Measurements from ENCODE around the gene CRYZ.

- TF ChIP-seq, protein P1, sequence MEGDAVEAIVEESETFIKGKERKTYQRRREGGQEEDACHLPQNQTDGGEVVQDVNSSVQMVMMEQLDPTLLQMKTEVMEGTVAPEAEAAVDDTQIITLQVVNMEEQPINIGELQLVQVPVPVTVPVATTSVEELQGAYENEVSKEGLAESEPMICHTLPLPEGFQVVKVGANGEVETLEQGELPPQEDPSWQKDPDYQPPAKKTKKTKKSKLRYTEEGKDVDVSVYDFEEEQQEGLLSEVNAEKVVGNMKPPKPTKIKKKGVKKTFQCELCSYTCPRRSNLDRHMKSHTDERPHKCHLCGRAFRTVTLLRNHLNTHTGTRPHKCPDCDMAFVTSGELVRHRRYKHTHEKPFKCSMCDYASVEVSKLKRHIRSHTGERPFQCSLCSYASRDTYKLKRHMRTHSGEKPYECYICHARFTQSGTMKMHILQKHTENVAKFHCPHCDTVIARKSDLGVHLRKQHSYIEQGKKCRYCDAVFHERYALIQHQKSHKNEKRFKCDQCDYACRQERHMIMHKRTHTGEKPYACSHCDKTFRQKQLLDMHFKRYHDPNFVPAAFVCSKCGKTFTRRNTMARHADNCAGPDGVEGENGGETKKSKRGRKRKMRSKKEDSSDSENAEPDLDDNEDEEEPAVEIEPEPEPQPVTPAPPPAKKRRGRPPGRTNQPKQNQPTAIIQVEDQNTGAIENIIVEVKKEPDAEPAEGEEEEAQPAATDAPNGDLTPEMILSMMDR (optimal IDR thresholded peaks at IDR 0.05 in 1 of 3, IDR thresholded peaks at IDR 0.05 in 1 of 3, conservative IDR thresholded peaks at IDR 0.05 in 1 of 3; ENCODE audit: extremely low read depth in 1 of 3, insufficient read depth in 2 of 3, low read length in 3 of 3): no peak
- no peak for TF ChIP-seq EZH2 (IDR thresholded peaks at IDR 0.05; ENCODE audit: low read length)
Measured at GRCh38 chr1:74703386-74704182, 29.3 kb downstream of the CRYZ start.

Data from keratinocyte (primary cell).